Keratinocyte (primary cell): ENCODE measurements around the gene VIPR2. TPM values are rescaled to one million over a fixed set of nuclear protein-coding genes. Genes with fewer than 3 reads are reported as not detected.

Source experiments
- DNase-seq: peaks from one replicate; pipeline ENCODE4 v3.0.0-alpha.2; 2011; ENCODE audit warnings: low read depth, missing footprints, low spot score
- FAIRE-seq: peaks from 2 replicates; lab custom pipeline; 2011; peaks lifted over from hg19 to GRCh38; lab: Jason Lieb, UNC
- H2AFZ ChIP-seq: 2 replicates; pipeline ENCODE4 v1.6.0; 2012; ENCODE audit warnings: low read length, control low read depth, inconsistent platforms; ENCODE audit not compliant: control insufficient read depth
- H3K27ac ChIP-seq: 2 replicates; pipeline ENCODE4 v1.5.1; 2011; ENCODE audit warnings: low read length; ENCODE audit not compliant: control insufficient read depth, insufficient read depth
- H3K27me3 ChIP-seq: 3 replicates; pipeline ENCODE4 v1.6.0; 2011; ENCODE audit warnings: low read length; ENCODE audit not compliant: control insufficient read depth, insufficient read depth; ENCODE audit errors: extremely low read depth
- H3K36me3 ChIP-seq, 2 experiments: 2 replicates in 1 of 2; 3 replicates in 1 of 2; pipeline ENCODE4 v1.5.1; 2011; ENCODE audit warnings: low read length in 2 of 2, mild to moderate bottlenecking in 1 of 2; ENCODE audit not compliant: control insufficient read depth in 2 of 2, insufficient read depth in 2 of 2; ENCODE audit errors: extremely low read depth in 1 of 2
- H3K4me1 ChIP-seq: 3 replicates; pipeline ENCODE4 v1.5.1; 2011; ENCODE audit warnings: low read length; ENCODE audit not compliant: control insufficient read depth, insufficient read depth; ENCODE audit errors: extremely low read depth
- H3K4me2 ChIP-seq: 3 replicates; pipeline ENCODE4 v1.6.0; 2011; ENCODE audit warnings: low read depth, low read length; ENCODE audit not compliant: control insufficient read depth, insufficient read depth; ENCODE audit errors: extremely low read depth
- H3K4me3 ChIP-seq, 3 experiments: fragments of 200-600 bp in 1 of 3; sonication (generic) in 1 of 3; 2 replicates in 2 of 3; 3 replicates in 1 of 3; pipeline ENCODE4 v1.5.1; 2011 to 2016; ENCODE audit warnings: low read length in 3 of 3, mild to moderate bottlenecking in 3 of 3, control low read depth in 2 of 3, inconsistent platforms in 1 of 3, low read depth in 1 of 3, mixed read lengths in 1 of 3, mixed run types in 1 of 3, moderate library complexity in 1 of 3; ENCODE audit not compliant: control insufficient read depth in 2 of 3, insufficient read depth in 2 of 3; ENCODE audit errors: extremely low read depth in 1 of 3
- H3K79me2 ChIP-seq: 2 replicates; pipeline ENCODE4 v1.6.0; 2012; ENCODE audit warnings: low read length; ENCODE audit not compliant: control insufficient read depth, insufficient read depth
- H3K9ac ChIP-seq: 3 replicates; pipeline ENCODE4 v1.6.0; 2011; ENCODE audit warnings: low read length; ENCODE audit not compliant: control insufficient read depth, insufficient read depth; ENCODE audit errors: extremely low read depth
- H3K9me1 ChIP-seq: 3 replicates; pipeline ENCODE4 v1.6.0; 2011; ENCODE audit warnings: low read length; ENCODE audit not compliant: control insufficient read depth, insufficient read depth; ENCODE audit errors: extremely low read depth
- H3K9me3 ChIP-seq: 2 replicates; pipeline ENCODE4 v1.5.1; 2012; ENCODE audit warnings: low read depth, low read length; ENCODE audit not compliant: control insufficient read depth
- H4K20me1 ChIP-seq: 3 replicates; pipeline ENCODE4 v1.6.0; 2011; ENCODE audit warnings: low read length; ENCODE audit not compliant: control insufficient read depth, insufficient read depth; ENCODE audit errors: extremely low read depth
- EZH2 ChIP-seq: IDR thresholded peaks from one replicate; pipeline ENCODE4 v1.6.1; 2012; ENCODE audit warnings: inconsistent platforms, mild to moderate bottlenecking, low read length, moderate library complexity
- dilution Hi-C: fragments of 300-500 bp; cut with MboI; formaldehyde crosslinking; loops from one replicate; pipeline ENCODE4 v1.7.0; 2020; ENCODE audit warnings: low sequenced_read_pairs; ENCODE audit not compliant: extremely low pct_ligation_motif_present
- polyA plus RNA-seq, 5 experiments: library from polyadenylated mRNA; depleted of rRNA in 3 of 5; stranded (reverse) in 3 of 5; stranded (forward) in 1 of 5; unstranded in 1 of 5; fragments of >200 nt; gene quantifications; 1 replicate in 1 of 5; 2 replicates in 3 of 5; 3 replicates in 1 of 5; pipeline versions ENCODE4 v1.2.1 to v1.2.3, GENCODE V29; 2011 to 2012; ENCODE audit warnings: missing spikeins in 2 of 5, low read depth in 1 of 5, low replicate concordance in 1 of 5
- TF ChIP-seq, protein P1 (sequence below), 3 experiments: IDR thresholded peaks in 1 of 3; conservative IDR thresholded peaks in 1 of 3; optimal IDR thresholded peaks in 1 of 3; 2 replicates in 2 of 3; 3 replicates in 1 of 3; pipeline versions ENCODE3 to v1.5.1; 2011; ENCODE audit warnings: low read length in 3 of 3, mild to moderate bottlenecking in 3 of 3, moderate library complexity in 2 of 3, control low read depth in 1 of 3, inconsistent platforms in 1 of 3; ENCODE audit not compliant: insufficient read depth in 2 of 3; ENCODE audit errors: extremely low read depth in 1 of 3

The VIPR2 gene
- polyA plus RNA-seq, 1 donor (not counting 4 experiments of a cell fraction or from before 2014, with no cell fraction given): not detected

GRCh38 chr7:159047536-159047935 is 97.1 kb downstream of the VIPR2 start:
- no peak for DNase-seq
- Histone ChIP-seq H2AFZ (no peak overlapping the region), H3K4me1 (no peaks in the 10 kb centered on the region), H3K27ac (no peak overlapping the region), H3K9me1 (no peaks in the 10 kb centered on the region), H3K9me3 (no peaks in the 10 kb centered on the region), H3K36me3 (no peaks in the 10 kb centered on the region), H3K4me2 (no peak overlapping the region), H3K9ac (no peak overlapping the region), H3K27me3 (no peaks in the 10 kb centered on the region), H3K4me3 (no peak overlapping the region), H3K79me2 (no peaks in the 10 kb centered on the region), H4K20me1 (no peaks in the 10 kb centered on the region)
- TF ChIP-seq EZH2: no peak
- TF ChIP-seq, protein P1, sequence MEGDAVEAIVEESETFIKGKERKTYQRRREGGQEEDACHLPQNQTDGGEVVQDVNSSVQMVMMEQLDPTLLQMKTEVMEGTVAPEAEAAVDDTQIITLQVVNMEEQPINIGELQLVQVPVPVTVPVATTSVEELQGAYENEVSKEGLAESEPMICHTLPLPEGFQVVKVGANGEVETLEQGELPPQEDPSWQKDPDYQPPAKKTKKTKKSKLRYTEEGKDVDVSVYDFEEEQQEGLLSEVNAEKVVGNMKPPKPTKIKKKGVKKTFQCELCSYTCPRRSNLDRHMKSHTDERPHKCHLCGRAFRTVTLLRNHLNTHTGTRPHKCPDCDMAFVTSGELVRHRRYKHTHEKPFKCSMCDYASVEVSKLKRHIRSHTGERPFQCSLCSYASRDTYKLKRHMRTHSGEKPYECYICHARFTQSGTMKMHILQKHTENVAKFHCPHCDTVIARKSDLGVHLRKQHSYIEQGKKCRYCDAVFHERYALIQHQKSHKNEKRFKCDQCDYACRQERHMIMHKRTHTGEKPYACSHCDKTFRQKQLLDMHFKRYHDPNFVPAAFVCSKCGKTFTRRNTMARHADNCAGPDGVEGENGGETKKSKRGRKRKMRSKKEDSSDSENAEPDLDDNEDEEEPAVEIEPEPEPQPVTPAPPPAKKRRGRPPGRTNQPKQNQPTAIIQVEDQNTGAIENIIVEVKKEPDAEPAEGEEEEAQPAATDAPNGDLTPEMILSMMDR (optimal IDR thresholded peaks at IDR 0.05 in 1 of 3, IDR thresholded peaks at IDR 0.05 in 1 of 3, conservative IDR thresholded peaks at IDR 0.05 in 1 of 3; ENCODE audit: extremely low read depth in 1 of 3, insufficient read depth in 2 of 3, low read length in 3 of 3): no peak
- FAIRE-seq: no peak
- dilution Hi-C loops: no loop called here

- H4K20me1 ChIP-seq: no peaks in the 10 kb centered on the region
- H3K79me2 ChIP-seq: no peaks in the 10 kb centered on the region
- DNase-seq (no peak), FAIRE-seq (no peak)
- no peaks in the 10 kb centered on the region for H3K27me3 ChIP-seq
- H3K9me3 ChIP-seq: no peaks in the 10 kb centered on the region
- H3K9me1 ChIP-seq: no peaks in the 10 kb centered on the region
- H3K4me1 ChIP-seq: no peaks in the 10 kb centered on the region
- no peaks in the 10 kb centered on the region for H3K36me3 ChIP-seq
- dilution Hi-C loops: no loop called here
- TF ChIP-seq EZH2: no peak
- TF ChIP-seq, protein P1 (optimal IDR thresholded peaks at IDR 0.05 in 1 of 3, IDR thresholded peaks at IDR 0.05 in 1 of 3, conservative IDR thresholded peaks at IDR 0.05 in 1 of 3; ENCODE audit: extremely low read depth in 1 of 3, insufficient read depth in 2 of 3, low read length in 3 of 3): no peak
- H3K4me3 ChIP-seq: no peak overlapping the region
- H3K27ac ChIP-seq: no peak overlapping the region
- no peak overlapping the region for H3K9ac ChIP-seq
- no peak overlapping the region for H3K4me2 ChIP-seq
- no peak overlapping the region for H2AFZ ChIP-seq
Observed at GRCh38 chr7:159046300-159046699, 98.4 kb downstream of the VIPR2 start.
